IPS-NIHi7 (cell line): Measurements from ENCODE around the gene PSMF1.
A peak's percentile ranks its signal among the peaks of the same experiment; 100 is the strongest.

Experiments
- DNase-seq: peaks from one replicate; pipeline ENCODE4 v3.0.0; 2012; ENCODE audit warnings: mixed read lengths; ENCODE audit errors: extremely low spot score

The PSMF1 gene

GRCh38 chr20:1164871-1165270 lies 46.5 kb downstream of the PSMF1 start:
- DNase-seq = no peak

GRCh38 chr20:1165521-1165920 lies 47.1 kb downstream of the PSMF1 start:
- DNase-seq = no peak

GRCh38 chr20:1165941-1166340 lies 47.5 kb downstream of the PSMF1 start:
- DNase-seq = no peak

GRCh38 chr20:1166948-1167720 lies 48.7 kb downstream of the PSMF1 start:
- no peak for DNase-seq

- DNase-seq = no peak
Measured at GRCh38 chr20:1169224-1169623, 50.8 kb downstream of the PSMF1 start.

GRCh38 chr20:1171461-1172093 lies 53.2 kb downstream of the PSMF1 start:
- DNase-seq = peak; percentile 87

- DNase-seq = no peak
Measured at GRCh38 chr20:1173698-1174097, 55.3 kb downstream of the PSMF1 start.

GRCh38 chr20:1174787-1175186 lies 56.4 kb downstream of the PSMF1 start:
- DNase-seq = no peak

- DNase-seq = peak; percentile 82
Measured at GRCh38 chr20:1177680-1178079, 59.3 kb downstream of the PSMF1 start.

GRCh38 chr20:1178103-1178502 lies 59.7 kb downstream of the PSMF1 start:
- DNase-seq = no peak

GRCh38 chr20:1178623-1179022 lies 60.2 kb downstream of the PSMF1 start:
- DNase-seq = no peak

- DNase-seq = no peak
Measured at GRCh38 chr20:1180949-1181348, 62.5 kb downstream of the PSMF1 start.

- no peak for DNase-seq
Measured at GRCh38 chr20:1182106-1182505, 63.7 kb downstream of the PSMF1 start.

GRCh38 chr20:1183153-1183552 lies 64.8 kb downstream of the PSMF1 start:
- DNase-seq = no peak

- DNase-seq = no peak
Measured at GRCh38 chr20:1184260-1184637, 65.8 kb downstream of the PSMF1 start.

- DNase-seq = peak; percentile 49
Measured at GRCh38 chr20:1184638-1185315, 66.4 kb downstream of the PSMF1 start, which contains the start of gene TMEM74B. Gene TMEM74B, minus strand, starts transcription at chr20:1184981. Its CDS starts 1,180 bp downstream, at chr20:1183801.

- DNase-seq = peak; percentile 54
Measured at GRCh38 chr20:1185316-1185741, 66.9 kb downstream of the PSMF1 start.

- DNase-seq = peak; percentile 84
Measured at GRCh38 chr20:1185790-1186334, 67.5 kb downstream of the PSMF1 start.

GRCh38 chr20:1186367-1186991 lies 68.1 kb downstream of the PSMF1 start:
- DNase-seq = peak; percentile 43

- DNase-seq = no peak
Measured at GRCh38 chr20:1187605-1188171, 69.3 kb downstream of the PSMF1 start.

- no peak for DNase-seq
Measured at GRCh38 chr20:1188347-1188746, 69.9 kb downstream of the PSMF1 start.

GRCh38 chr20:1189827-1190226 lies 71.4 kb downstream of the PSMF1 start:
- DNase-seq = no peak
